ENCODE data around the gene GASK1A.

Gene GASK1A

GRCh38 chr3:43071313-43071893 lies 92.3 kb downstream of the GASK1A start:
- peak; percentile 37 for DNase-seq

GRCh38 chr3:43072361-43072760 lies 93.2 kb downstream of the GASK1A start:
- no peak for DNase-seq

- no peak for DNase-seq
Measured at GRCh38 chr3:43073116-43073835, 94.2 kb downstream of the GASK1A start.

- DNase-seq = no peak
Measured at GRCh38 chr3:43073836-43074220, 94.7 kb downstream of the GASK1A start.

GRCh38 chr3:43074482-43074881 lies 95.4 kb downstream of the GASK1A start:
- peak; percentile 5 for DNase-seq

- no peak for DNase-seq
Measured at GRCh38 chr3:43074901-43075689, 96.0 kb downstream of the GASK1A start.

GRCh38 chr3:43075904-43076661 lies 97.0 kb downstream of the GASK1A start:
- no peak for DNase-seq

DNA sequence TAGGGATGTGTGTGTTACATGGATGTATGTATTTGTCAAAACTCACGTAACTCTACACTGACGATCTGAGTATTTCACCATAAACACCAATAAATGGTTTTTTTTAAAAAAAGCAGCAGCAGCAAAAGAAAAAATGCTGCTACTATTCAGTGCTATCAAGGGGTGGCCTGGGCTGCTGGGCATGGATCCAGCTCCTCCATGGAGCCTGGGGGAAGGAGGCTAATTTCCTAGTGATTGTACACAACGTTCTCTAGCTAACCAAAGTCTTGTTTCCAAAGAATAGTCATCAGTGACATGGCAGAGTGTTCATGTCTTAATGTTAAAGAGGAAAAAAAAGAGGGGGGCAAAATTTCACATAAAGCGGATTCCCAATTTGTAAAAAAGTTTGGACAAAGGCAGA lies 97.7 kb downstream of the GASK1A start:
- no peak for DNase-seq

DNA sequence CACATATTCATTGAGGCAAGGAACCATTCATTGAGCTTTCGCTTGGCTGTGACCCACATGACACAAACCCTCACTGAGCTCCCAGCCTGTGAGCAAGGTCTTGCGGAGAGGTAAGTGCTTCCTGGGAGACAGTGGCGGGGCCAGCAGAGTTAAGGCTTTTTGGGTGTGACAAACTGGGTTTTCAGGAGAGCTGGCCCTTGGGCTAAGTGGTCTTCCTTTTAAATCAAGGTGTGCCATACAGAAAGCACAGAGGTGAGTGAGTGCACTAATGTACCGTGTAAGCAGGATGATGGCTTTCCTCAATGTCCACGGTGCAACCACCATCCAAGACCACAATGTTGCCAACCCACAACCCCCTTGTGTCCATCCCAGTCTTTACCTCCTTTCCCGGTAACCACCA lies 98.2 kb downstream of the GASK1A start:
- no peak for DNase-seq

GRCh38 chr3:43077707-43078106 lies 98.6 kb downstream of the GASK1A start:
- no peak for DNase-seq

GRCh38 chr3:43079536-43080332 lies 100.6 kb downstream of the GASK1A start:
- DNase-seq = no peak

- DNase-seq = no peak
Measured at GRCh38 chr3:43080726-43081568, 101.8 kb downstream of the GASK1A start.

DNA sequence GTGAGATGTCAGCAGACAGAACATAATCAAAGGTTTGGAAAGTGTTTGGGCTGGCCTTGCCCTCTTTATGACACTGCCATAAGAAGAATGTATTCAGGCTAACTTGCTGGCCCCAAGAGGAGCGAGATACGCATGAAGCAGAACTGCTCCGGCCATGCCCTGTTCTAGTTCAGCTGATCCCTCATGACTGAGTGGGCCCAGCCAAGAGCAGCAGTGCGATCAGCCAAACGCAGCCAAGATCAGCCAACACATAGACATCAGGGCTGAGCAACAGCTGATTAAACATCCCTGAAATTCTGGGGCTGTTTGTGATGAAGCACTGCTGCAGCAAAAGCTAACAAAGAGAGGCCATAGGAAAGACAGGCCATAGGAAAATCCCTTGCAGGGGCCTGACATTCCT lies 102.7 kb downstream of the GASK1A start:
- DNase-seq = no peak

DNA sequence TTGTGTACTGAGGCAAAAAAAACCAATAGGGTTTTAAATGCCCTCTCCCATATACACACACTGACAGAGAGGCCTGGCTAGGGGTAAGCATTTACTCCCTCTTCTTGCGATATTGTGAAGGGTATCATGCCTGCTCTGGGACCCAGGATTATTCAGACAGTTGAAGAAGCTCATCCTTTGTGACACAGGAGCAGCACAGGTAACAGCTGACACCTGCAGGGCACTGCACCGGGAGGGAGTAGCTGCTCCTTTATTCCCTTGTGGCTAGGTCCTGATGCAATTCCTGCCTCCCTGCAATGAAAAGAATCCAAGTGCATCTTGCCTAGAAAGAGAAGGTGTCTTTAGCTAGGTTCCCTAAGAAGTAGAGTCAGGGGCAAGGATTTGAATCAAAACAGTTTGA lies 103.3 kb downstream of the GASK1A start:
- DNase-seq = no peak

DNA sequence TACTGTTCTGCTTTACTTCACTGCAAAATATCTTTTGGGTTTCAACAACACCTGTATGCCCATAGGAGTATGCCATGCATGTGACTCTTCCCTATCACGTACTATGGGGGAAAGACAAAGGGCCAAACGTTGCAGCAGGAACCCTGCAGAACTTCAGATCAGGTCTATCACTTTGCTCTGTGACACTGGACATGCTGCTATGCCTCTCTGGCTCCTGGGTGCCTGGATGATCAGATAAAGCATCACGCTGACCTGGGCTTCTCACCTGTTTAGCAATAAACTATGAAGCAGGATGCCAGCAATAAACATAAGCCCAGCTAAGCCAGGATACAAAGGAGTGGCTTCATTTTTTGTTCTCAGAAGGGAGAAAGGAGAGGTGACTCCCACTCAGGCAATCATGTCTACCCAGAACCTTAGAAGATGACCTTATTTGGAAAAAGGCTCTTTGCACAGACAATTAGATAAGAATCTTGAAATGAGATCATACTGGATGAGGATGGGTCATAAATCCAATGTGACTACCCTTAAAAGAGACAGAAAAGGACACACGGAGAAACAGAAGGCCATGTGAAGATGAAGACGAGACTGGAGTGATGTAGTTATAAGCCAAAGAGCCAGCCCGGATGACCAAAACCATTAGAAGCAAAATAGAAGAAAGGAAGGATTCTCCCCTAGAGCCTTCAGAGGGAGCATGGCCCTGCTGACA lies 107.5 kb downstream of the GASK1A start:
- no peak for DNase-seq

GRCh38 chr3:43087249-43087776 lies 108.2 kb downstream of the GASK1A start:
- no peak for DNase-seq

DNA sequence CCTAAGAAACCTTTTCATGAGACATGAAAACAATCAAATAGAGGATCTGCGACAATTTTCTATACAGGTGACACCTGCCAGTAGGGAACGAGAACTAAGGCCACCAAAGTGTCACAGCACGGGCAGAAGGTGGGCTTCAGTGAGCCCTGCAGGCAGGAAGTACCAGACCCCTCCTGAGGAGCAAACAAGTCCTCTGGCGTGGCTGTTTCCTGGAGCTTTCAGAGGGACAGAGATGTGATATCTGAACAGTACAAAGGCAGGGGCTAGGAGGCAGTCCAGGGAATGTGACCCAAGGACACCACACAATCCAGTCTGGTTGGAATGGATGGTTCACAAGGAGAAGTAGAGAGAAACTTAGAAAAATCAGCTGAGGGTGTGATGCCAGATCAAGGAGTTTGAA lies 110.0 kb downstream of the GASK1A start:
- no peak for DNase-seq

DNA sequence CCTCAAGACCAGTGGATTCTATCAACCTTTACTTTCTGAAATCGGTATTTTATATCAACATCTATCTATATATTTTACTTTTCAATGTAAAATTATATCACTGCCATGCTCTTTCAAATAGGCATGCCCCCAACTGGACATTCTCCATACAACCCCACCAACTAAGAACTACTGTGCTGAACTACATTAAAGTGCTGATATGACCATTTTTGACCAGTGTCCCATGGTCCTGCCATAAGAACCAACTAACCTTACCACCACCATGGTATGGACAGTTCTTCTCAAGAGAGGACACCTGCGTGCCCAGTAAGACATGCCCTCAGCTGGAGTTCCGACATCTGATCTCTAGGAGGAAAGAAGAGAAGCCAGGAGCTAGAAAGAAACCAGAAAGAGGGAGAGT lies 111.1 kb downstream of the GASK1A start:
- no peak for DNase-seq

DNA sequence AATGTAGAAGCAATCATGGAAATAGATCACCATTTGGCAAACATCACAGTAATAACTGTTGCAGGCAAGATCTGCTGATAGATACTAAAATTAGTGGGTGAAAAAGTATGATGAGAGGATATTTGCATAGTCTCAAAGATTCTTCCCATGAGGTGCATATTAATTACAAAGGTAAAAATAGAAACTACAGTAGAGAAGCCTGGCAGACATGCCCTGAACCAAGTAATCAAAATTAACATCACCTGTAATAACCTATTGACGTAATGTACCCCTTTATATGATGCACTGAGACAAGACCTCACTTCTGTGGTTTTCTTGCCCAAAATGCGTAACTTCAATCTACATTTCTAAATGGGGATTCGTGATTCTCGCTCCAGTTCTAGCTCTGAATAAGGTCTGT lies 112.4 kb downstream of the GASK1A start:
- no peak for DNase-seq

DNA sequence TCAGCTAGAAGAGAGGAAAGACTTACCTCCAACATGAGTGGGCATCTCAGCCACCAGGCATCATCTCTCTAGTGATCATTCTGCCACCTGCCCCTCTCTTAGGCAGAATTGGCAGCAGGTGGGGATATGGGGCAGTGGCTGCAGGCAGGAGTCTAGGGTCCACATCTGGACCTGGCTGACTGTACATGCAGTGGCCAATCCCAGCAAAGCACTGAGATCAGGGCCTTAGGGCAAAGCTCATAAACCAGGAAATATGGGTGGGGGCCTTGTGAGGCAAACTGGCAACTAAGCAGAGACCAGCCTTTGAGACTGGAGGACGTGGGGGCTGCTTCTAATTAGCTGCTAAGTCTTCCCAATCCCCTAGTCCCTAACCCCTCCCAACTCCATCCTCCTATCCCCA lies 113.9 kb downstream of the GASK1A start:
- no peak for DNase-seq

- no peak for DNase-seq
Measured at GRCh38 chr3:43093974-43094373, 114.9 kb downstream of the GASK1A start.
